Measurements from ENCODE around the gene PSMA7.
A peak's percentile ranks its signal among the peaks of the same experiment; 100 is the strongest.

The PSMA7 gene

GRCh38 chr20:62141397-62142251, 1.6 kb downstream of the PSMA7 start:
- Histone ChIP-seq H3K9ac (ENCODE audit: low read depth, low read length) (peak overlapping the region; percentile 77), H3K9me3 (ENCODE audit: control insufficient read depth, insufficient read depth, low read length) (no peaks in the 10 kb centered on the region), H3K4me1 (ENCODE audit: insufficient read depth, low read length) (peaks cover 14% of the 10 kb centered on the region), H3K36me3 (ENCODE audit: insufficient read depth, low read length) (peaks cover 22% of the 10 kb centered on the region)

GRCh38 chr20:62141043-62141396, 2.2 kb downstream of the PSMA7 start:
- Histone ChIP-seq H3K36me3 (ENCODE audit: insufficient read depth, low read length) (peaks cover 28% of the 10 kb centered on the region), H3K9ac (ENCODE audit: low read depth, low read length) (no peak overlapping the region), H3K9me3 (ENCODE audit: control insufficient read depth, insufficient read depth, low read length) (no peaks in the 10 kb centered on the region), H3K4me1 (ENCODE audit: insufficient read depth, low read length) (peaks cover 14% of the 10 kb centered on the region)

GRCh38 chr20:62139636-62140035, 3.6 kb downstream of the PSMA7 start:
- no peaks in the 10 kb centered on the region for H3K9me3 ChIP-seq (ENCODE audit: control insufficient read depth, insufficient read depth, low read length)

GRCh38 chr20:62138912-62139311, 4.3 kb downstream of the PSMA7 start:
- Histone ChIP-seq H3K4me1 (ENCODE audit: insufficient read depth, low read length) (peaks cover 5% of the 10 kb centered on the region), H3K9me3 (ENCODE audit: control insufficient read depth, insufficient read depth, low read length) (no peaks in the 10 kb centered on the region), H3K36me3 (ENCODE audit: insufficient read depth, low read length) (peaks cover 40% of the 10 kb centered on the region), H3K9ac (ENCODE audit: low read depth, low read length) (no peak overlapping the region)

More at GRCh38 chr20:62139636-62140035, 3.6 kb downstream of the PSMA7 start:
- Histone ChIP-seq H3K9ac (ENCODE audit: low read depth, low read length) (no peak overlapping the region), H3K36me3 (ENCODE audit: insufficient read depth, low read length) (peaks cover 36% of the 10 kb centered on the region), H3K4me1 (ENCODE audit: insufficient read depth, low read length) (peaks cover 8% of the 10 kb centered on the region)

GRCh38 chr20:62138204-62138543, 5.0 kb downstream of the PSMA7 start:
- no peak overlapping the region for H3K9ac ChIP-seq (ENCODE audit: low read depth, low read length)
- H3K4me1 ChIP-seq (ENCODE audit: insufficient read depth, low read length) = peaks cover 5% of the 10 kb centered on the region
- peaks cover 42% of the 10 kb centered on the region for H3K36me3 ChIP-seq (ENCODE audit: insufficient read depth, low read length)
- no peaks in the 10 kb centered on the region for H3K9me3 ChIP-seq (ENCODE audit: control insufficient read depth, insufficient read depth, low read length)

- peaks cover 5% of the 10 kb centered on the region for H3K4me1 ChIP-seq (ENCODE audit: insufficient read depth, low read length)
- H3K9me3 ChIP-seq (ENCODE audit: control insufficient read depth, insufficient read depth, low read length) = no peaks in the 10 kb centered on the region
- no peak overlapping the region for H3K9ac ChIP-seq (ENCODE audit: low read depth, low read length)
- peaks cover 42% of the 10 kb centered on the region for H3K36me3 ChIP-seq (ENCODE audit: insufficient read depth, low read length)
These were observed 5.6 kb downstream of the PSMA7 start for GRCh38 chr20:62137478-62138203.

GRCh38 chr20:62137092-62137384, 6.2 kb downstream of the PSMA7 start:
- Histone ChIP-seq H3K4me1 (ENCODE audit: insufficient read depth, low read length) (peaks cover 5% of the 10 kb centered on the region), H3K9ac (ENCODE audit: low read depth, low read length) (no peak overlapping the region), H3K36me3 (ENCODE audit: insufficient read depth, low read length) (peaks cover 43% of the 10 kb centered on the region), H3K9me3 (ENCODE audit: control insufficient read depth, insufficient read depth, low read length) (no peaks in the 10 kb centered on the region)

- Histone ChIP-seq H3K9me3 (ENCODE audit: control insufficient read depth, insufficient read depth, low read length) (no peaks in the 10 kb centered on the region), H3K9ac (ENCODE audit: low read depth, low read length) (no peak overlapping the region), H3K36me3 (ENCODE audit: insufficient read depth, low read length) (peaks cover 45% of the 10 kb centered on the region), H3K4me1 (ENCODE audit: insufficient read depth, low read length) (peaks cover 4% of the 10 kb centered on the region; the same call in 1 of the 2 replicates)
These were observed 6.7 kb downstream of the PSMA7 start for GRCh38 chr20:62136283-62137091.

GRCh38 chr20:62135573-62136266, 7.5 kb downstream of the PSMA7 start:
- Histone ChIP-seq H3K9ac (ENCODE audit: low read depth, low read length) (no peak overlapping the region), H3K9me3 (ENCODE audit: control insufficient read depth, insufficient read depth, low read length) (no peaks in the 10 kb centered on the region), H3K4me1 (ENCODE audit: insufficient read depth, low read length) (no peaks in the 10 kb centered on the region), H3K36me3 (ENCODE audit: insufficient read depth, low read length) (peaks cover 52% of the 10 kb centered on the region)

- H3K36me3 ChIP-seq (ENCODE audit: insufficient read depth, low read length) = peaks cover 50% of the 10 kb centered on the region
- no peaks in the 10 kb centered on the region for H3K4me1 ChIP-seq (ENCODE audit: insufficient read depth, low read length)
- H3K9me3 ChIP-seq (ENCODE audit: control insufficient read depth, insufficient read depth, low read length) = no peaks in the 10 kb centered on the region
- no peak overlapping the region for H3K9ac ChIP-seq (ENCODE audit: low read depth, low read length)
These were observed 8.4 kb downstream of the PSMA7 start for GRCh38 chr20:62134735-62135231.

- peaks cover 45% of the 10 kb centered on the region for H3K36me3 ChIP-seq (ENCODE audit: insufficient read depth, low read length)
- H3K9ac ChIP-seq (ENCODE audit: low read depth, low read length) = no peak overlapping the region
- no peaks in the 10 kb centered on the region for H3K9me3 ChIP-seq (ENCODE audit: control insufficient read depth, insufficient read depth, low read length)
- H3K4me1 ChIP-seq (ENCODE audit: insufficient read depth, low read length) = no peaks in the 10 kb centered on the region
These were observed 9.3 kb downstream of the PSMA7 start for GRCh38 chr20:62133864-62134263.

GRCh38 chr20:62133051-62133845, 9.9 kb downstream of the PSMA7 start:
- Histone ChIP-seq H3K4me1 (ENCODE audit: insufficient read depth, low read length) (no peaks in the 10 kb centered on the region), H3K36me3 (ENCODE audit: insufficient read depth, low read length) (peaks cover 44% of the 10 kb centered on the region), H3K9me3 (ENCODE audit: control insufficient read depth, insufficient read depth, low read length) (no peaks in the 10 kb centered on the region), H3K9ac (ENCODE audit: low read depth, low read length) (no peak overlapping the region)

GRCh38 chr20:62132421-62132820, 10.8 kb downstream of the PSMA7 start:
- Histone ChIP-seq H3K4me1 (ENCODE audit: insufficient read depth, low read length) (no peaks in the 10 kb centered on the region), H3K9me3 (ENCODE audit: control insufficient read depth, insufficient read depth, low read length) (no peaks in the 10 kb centered on the region), H3K9ac (ENCODE audit: low read depth, low read length) (no peak overlapping the region), H3K36me3 (ENCODE audit: insufficient read depth, low read length) (peaks cover 52% of the 10 kb centered on the region)

Measured in ES-I3 (cell line).